Prostate gland (tissue), 2 donors: ENCODE measurements around the gene BTBD17.

ENCODE experiments used
- CTCF ChIP-seq, 4 experiments: fragments of 200-600 bp in 2 of 4; fragments of 450-650 bp in 2 of 4; sonication (generic) in 2 of 4; IDR thresholded peaks; 1 replicate in 3 of 4; 2 replicates in 1 of 4; pipeline ENCODE4 v1.5.1; 2016 to 2019; ENCODE audit warnings: antibody characterized with exemption in 4 of 4, mild to moderate bottlenecking in 2 of 4, moderate library complexity in 2 of 4
- POLR2A ChIP-seq: fragments of 450-650 bp; IDR thresholded peaks from one replicate; pipeline ENCODE4 v1.6.1; 2016; ENCODE audit warnings: antibody characterized with exemption, mild to moderate bottlenecking
- POLR2AphosphoS5 ChIP-seq: sonication (generic); formaldehyde crosslinking; IDR thresholded peaks from one replicate; pipeline ENCODE4 v1.6.1; 2017; ENCODE audit warnings: antibody characterized with exemption

- TF ChIP-seq POLR2A (no peak), CTCF (IDR thresholded peaks at IDR 0.05) (no peak), POLR2AphosphoS5 (no peak)
These were observed 8.1 kb downstream of the BTBD17 start for GRCh38 chr17:74353446-74354060.
